ENCODE measurements around the gene RPS24. TPM values are rescaled to one million over a fixed set of nuclear protein-coding genes. Genes with fewer than 3 reads are reported as not detected.

Gene RPS24
- total and polyA plus RNA-seq, 2 experiments from 2014 or later = 2,362 to 3,638 TPM

DNA sequence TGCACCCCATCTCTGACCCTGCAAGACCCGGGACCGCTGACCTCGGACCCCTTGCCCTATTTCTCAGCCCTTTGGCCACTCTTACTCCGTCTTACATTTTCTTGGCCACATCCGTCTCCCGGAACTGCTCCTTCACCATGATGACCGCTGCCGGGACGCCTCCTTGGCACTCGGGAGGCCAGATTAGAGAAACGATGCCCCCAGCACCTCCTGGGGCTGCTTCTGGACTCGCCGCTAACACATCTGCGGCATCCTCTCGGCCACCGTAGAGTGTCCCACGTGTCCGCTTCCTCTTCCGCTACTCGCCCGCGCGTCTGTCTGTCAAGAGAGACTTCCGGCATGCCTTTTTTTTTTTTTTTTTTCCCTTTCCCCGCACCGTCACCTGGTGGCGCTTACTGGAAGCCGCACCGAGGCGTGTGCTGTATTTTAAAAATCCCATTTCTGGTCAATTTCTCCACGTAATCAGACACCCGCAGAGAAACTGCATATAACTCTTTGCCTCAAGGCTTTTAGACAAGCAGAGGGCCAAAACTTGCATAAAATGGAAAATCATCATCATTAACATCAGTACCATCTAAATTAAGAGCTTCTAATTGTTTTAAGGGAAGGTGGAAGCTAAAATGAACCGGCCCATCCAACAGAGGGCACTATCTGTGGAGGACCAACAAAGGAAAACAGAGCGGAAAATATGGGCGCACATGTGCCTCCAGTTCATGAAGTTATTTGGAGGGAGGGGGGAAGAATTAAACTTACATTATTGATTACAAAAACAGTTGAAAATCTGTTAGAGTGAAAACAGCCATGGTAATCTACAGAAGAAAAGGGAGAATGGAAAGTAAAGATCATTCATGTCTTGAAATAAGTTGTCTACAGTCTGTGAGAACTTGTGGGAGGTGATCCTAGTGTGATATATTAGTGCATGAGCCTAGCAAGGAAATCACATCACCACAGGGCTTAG, 4.1 kb upstream of the RPS24 start, which contains the start of gene POLR3A (continued):
- TF ChIP-seq, protein P1, sequence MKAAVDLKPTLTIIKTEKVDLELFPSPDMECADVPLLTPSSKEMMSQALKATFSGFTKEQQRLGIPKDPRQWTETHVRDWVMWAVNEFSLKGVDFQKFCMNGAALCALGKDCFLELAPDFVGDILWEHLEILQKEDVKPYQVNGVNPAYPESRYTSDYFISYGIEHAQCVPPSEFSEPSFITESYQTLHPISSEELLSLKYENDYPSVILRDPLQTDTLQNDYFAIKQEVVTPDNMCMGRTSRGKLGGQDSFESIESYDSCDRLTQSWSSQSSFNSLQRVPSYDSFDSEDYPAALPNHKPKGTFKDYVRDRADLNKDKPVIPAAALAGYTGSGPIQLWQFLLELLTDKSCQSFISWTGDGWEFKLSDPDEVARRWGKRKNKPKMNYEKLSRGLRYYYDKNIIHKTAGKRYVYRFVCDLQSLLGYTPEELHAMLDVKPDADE (IDR thresholded peaks at IDR 0.05) = peak; percentile 59; the same call in 1 of the 2 replicates
- no peak for TF ChIP-seq EZH2phosphoT487 (IDR thresholded peaks at IDR 0.05; ENCODE audit: unreplicated experiment)
- peak; percentile 33; the same call in 1 of the 2 replicates for TF ChIP-seq CREB1 (CRISPR knock-in tag; IDR thresholded peaks at IDR 0.05; ENCODE audit: low read depth)
- no peak for TF ChIP-seq STAT1 (IDR thresholded peaks at IDR 0.05; ENCODE audit: unreplicated experiment)

DNA sequence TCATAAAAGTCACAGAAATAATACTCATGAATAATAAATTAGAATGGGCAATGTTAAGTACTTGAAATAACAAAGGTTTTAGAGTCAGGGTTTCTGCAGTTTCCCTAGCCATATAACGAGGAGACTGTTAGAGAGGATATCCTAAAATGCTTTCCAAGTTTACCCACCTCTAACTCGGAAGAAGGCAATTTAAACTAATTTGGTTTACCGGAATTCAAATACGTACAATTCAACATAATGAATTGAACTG, 351 bp upstream of the RPS24 start:
- no peaks in the 10 kb centered on the region for H3K9me2 ChIP-seq (ENCODE audit: insufficient read depth)
- H2AFZ ChIP-seq = no peak overlapping the region
- Mint-ChIP-seq H3K9me3 (no peaks in the 10 kb centered on the region), H3K4me1 (peaks cover 35% of the 10 kb centered on the region), H3K36me3 (ENCODE audit: low read depth) (peaks cover 47% of the 10 kb centered on the region), H3K27ac (peak overlapping the region; percentile 93), H3K27me3 (ENCODE audit: insufficient read depth, low read depth, poor library complexity) (peaks cover 20% of the 10 kb centered on the region), H3K4me3 (peak overlapping the region; percentile 100)
- no peak for DNase-seq (ENCODE audit: low spot score)
- H3K27me3 ChIP-seq (ENCODE audit: insufficient read depth) = no peaks in the 10 kb centered on the region
- peak overlapping the region; percentile 73 for H3K27ac ChIP-seq (ENCODE audit: low read depth)
- peaks cover 46% of the 10 kb centered on the region for H4K20me1 ChIP-seq (replicated peaks; ENCODE audit: insufficient read depth)
- H3K79me2 ChIP-seq (replicated peaks; ENCODE audit: insufficient read depth) = peaks cover 54% of the 10 kb centered on the region
- H3K4me2 ChIP-seq = peak overlapping the region; percentile 39
- H3K36me3 ChIP-seq (ENCODE audit: insufficient read depth) = peaks cover 36% of the 10 kb centered on the region
- H3K4me1 ChIP-seq (ENCODE audit: insufficient read depth) = peaks cover 38% of the 10 kb centered on the region
- ATAC-seq = no peak
- H3K4me3 ChIP-seq = peak overlapping the region; percentile 37
- H3F3A ChIP-seq (replicated peaks; ENCODE audit: low read depth) = peaks cover 40% of the 10 kb centered on the region
- TF ChIP-seq, protein P2, sequence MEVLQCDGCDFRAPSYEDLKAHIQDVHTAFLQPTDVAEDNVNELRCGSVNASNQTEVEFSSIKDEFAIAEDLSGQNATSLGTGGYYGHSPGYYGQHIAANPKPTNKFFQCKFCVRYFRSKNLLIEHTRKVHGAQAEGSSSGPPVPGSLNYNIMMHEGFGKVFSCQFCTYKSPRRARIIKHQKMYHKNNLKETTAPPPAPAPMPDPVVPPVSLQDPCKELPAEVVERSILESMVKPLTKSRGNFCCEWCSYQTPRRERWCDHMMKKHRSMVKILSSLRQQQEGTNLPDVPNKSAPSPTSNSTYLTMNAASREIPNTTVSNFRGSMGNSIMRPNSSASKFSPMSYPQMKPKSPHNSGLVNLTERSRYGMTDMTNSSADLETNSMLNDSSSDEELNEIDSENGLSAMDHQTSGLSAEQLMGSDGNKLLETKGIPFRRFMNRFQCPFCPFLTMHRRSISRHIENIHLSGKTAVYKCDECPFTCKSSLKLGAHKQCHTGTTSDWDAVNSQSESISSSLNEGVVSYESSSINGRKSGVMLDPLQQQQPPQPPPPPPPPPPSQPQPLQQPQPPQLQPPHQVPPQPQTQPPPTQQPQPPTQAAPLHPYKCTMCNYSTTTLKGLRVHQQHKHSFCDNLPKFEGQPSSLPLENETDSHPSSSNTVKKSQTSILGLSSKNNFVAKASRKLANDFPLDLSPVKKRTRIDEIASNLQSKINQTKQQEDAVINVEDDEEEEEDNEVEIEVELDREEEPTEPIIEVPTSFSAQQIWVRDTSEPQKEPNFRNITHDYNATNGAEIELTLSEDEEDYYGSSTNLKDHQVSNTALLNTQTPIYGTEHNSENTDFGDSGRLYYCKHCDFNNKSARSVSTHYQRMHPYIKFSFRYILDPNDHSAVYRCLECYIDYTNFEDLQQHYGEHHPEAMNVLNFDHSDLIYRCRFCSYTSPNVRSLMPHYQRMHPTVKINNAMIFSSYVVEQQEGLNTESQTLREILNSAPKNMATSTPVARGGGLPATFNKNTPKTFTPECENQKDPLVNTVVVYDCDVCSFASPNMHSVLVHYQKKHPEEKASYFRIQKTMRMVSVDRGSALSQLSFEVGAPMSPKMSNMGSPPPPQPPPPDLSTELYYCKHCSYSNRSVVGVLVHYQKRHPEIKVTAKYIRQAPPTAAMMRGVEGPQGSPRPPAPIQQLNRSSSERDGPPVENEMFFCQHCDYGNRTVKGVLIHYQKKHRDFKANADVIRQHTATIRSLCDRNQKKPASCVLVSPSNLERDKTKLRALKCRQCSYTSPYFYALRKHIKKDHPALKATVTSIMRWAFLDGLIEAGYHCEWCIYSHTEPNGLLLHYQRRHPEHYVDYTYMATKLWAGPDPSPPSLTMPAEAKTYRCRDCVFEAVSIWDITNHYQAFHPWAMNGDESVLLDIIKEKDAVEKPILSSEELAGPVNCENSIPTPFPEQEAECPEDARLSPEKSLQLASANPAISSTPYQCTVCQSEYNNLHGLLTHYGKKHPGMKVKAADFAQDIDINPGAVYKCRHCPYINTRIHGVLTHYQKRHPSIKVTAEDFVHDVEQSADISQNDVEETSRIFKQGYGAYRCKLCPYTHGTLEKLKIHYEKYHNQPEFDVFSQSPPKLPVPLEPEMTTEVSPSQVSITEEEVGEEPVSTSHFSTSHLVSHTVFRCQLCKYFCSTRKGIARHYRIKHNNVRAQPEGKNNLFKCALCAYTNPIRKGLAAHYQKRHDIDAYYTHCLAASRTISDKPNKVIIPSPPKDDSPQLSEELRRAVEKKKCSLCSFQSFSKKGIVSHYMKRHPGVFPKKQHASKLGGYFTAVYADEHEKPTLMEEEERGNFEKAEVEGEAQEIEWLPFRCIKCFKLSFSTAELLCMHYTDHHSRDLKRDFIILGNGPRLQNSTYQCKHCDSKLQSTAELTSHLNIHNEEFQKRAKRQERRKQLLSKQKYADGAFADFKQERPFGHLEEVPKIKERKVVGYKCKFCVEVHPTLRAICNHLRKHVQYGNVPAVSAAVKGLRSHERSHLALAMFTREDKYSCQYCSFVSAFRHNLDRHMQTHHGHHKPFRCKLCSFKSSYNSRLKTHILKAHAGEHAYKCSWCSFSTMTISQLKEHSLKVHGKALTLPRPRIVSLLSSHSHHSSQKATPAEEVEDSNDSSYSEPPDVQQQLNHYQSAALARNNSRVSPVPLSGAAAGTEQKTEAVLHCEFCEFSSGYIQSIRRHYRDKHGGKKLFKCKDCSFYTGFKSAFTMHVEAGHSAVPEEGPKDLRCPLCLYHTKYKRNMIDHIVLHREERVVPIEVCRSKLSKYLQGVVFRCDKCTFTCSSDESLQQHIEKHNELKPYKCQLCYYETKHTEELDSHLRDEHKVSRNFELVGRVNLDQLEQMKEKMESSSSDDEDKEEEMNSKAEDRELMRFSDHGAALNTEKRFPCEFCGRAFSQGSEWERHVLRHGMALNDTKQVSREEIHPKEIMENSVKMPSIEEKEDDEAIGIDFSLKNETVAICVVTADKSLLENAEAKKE (CRISPR knock-in tag; IDR thresholded peaks at IDR 0.05) = no peak
- no peak for TF ChIP-seq ZNF331 (CRISPR knock-in tag; IDR thresholded peaks at IDR 0.05; ENCODE audit: low read depth)
- TF ChIP-seq EZH2phosphoT487 (IDR thresholded peaks at IDR 0.05; ENCODE audit: unreplicated experiment) = no peak
- TF ChIP-seq, protein P3, sequence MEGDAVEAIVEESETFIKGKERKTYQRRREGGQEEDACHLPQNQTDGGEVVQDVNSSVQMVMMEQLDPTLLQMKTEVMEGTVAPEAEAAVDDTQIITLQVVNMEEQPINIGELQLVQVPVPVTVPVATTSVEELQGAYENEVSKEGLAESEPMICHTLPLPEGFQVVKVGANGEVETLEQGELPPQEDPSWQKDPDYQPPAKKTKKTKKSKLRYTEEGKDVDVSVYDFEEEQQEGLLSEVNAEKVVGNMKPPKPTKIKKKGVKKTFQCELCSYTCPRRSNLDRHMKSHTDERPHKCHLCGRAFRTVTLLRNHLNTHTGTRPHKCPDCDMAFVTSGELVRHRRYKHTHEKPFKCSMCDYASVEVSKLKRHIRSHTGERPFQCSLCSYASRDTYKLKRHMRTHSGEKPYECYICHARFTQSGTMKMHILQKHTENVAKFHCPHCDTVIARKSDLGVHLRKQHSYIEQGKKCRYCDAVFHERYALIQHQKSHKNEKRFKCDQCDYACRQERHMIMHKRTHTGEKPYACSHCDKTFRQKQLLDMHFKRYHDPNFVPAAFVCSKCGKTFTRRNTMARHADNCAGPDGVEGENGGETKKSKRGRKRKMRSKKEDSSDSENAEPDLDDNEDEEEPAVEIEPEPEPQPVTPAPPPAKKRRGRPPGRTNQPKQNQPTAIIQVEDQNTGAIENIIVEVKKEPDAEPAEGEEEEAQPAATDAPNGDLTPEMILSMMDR (conservative IDR thresholded peaks at IDR 0.05; ENCODE audit: low read depth in 2 of 2) = no peak
- TF ChIP-seq, protein P4, sequence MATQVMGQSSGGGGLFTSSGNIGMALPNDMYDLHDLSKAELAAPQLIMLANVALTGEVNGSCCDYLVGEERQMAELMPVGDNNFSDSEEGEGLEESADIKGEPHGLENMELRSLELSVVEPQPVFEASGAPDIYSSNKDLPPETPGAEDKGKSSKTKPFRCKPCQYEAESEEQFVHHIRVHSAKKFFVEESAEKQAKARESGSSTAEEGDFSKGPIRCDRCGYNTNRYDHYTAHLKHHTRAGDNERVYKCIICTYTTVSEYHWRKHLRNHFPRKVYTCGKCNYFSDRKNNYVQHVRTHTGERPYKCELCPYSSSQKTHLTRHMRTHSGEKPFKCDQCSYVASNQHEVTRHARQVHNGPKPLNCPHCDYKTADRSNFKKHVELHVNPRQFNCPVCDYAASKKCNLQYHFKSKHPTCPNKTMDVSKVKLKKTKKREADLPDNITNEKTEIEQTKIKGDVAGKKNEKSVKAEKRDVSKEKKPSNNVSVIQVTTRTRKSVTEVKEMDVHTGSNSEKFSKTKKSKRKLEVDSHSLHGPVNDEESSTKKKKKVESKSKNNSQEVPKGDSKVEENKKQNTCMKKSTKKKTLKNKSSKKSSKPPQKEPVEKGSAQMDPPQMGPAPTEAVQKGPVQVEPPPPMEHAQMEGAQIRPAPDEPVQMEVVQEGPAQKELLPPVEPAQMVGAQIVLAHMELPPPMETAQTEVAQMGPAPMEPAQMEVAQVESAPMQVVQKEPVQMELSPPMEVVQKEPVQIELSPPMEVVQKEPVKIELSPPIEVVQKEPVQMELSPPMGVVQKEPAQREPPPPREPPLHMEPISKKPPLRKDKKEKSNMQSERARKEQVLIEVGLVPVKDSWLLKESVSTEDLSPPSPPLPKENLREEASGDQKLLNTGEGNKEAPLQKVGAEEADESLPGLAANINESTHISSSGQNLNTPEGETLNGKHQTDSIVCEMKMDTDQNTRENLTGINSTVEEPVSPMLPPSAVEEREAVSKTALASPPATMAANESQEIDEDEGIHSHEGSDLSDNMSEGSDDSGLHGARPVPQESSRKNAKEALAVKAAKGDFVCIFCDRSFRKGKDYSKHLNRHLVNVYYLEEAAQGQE (IDR thresholded peaks at IDR 0.05; ENCODE audit: unreplicated experiment) = no peak
- TF ChIP-seq POLR2AphosphoS5 (IDR thresholded peaks at IDR 0.05; ENCODE audit: low read depth) = no peak
- TF ChIP-seq EZH2 (IDR thresholded peaks at IDR 0.05; ENCODE audit: low read depth, unreplicated experiment) = no peak
- TF ChIP-seq STAT1 (IDR thresholded peaks at IDR 0.05; ENCODE audit: unreplicated experiment) = no peak
- no peak for TF ChIP-seq CREB1 (CRISPR knock-in tag; IDR thresholded peaks at IDR 0.05; ENCODE audit: low read depth)
- TF ChIP-seq JUNB (IDR thresholded peaks at IDR 0.05; ENCODE audit: unreplicated experiment) = no peak
